Neural crest cell (in vitro differentiated cells): Measurements from ENCODE around the gene TEAD3. TPM values are rescaled to one million over a fixed set of nuclear protein-coding genes. Genes with fewer than 3 reads are reported as not detected.

Source experiments
- DNase-seq: peaks from one replicate; pipeline ENCODE4 v3.0.0; 2021; ENCODE audit warnings: low read depth, mixed read lengths, low spot score
- H3K27ac Mint-ChIP-seq: one replicate; pipeline ENCODE4 v1.8.0; 2021; ENCODE audit warnings: mild to moderate bottlenecking, mixed read lengths; ENCODE audit not compliant: unreplicated experiment
- H3K27me3 Mint-ChIP-seq: 2 replicates; pipeline ENCODE4 v1.8.0; 2021; ENCODE audit warnings: low read depth, mild to moderate bottlenecking, mixed read lengths
- H3K36me3 Mint-ChIP-seq: 2 replicates; pipeline ENCODE4 v1.8.0; 2021; ENCODE audit warnings: low read depth, mild to moderate bottlenecking, mixed read lengths
- H3K4me1 Mint-ChIP-seq: 2 replicates; pipeline ENCODE4 v1.8.0; 2021; ENCODE audit warnings: mixed read lengths
- H3K4me3 Mint-ChIP-seq: one replicate; pipeline ENCODE4 v1.8.0; 2021; ENCODE audit warnings: mild to moderate bottlenecking, mixed read lengths
- H3K9me3 Mint-ChIP-seq: 2 replicates; pipeline ENCODE4 v1.8.0; 2021; ENCODE audit warnings: mixed read lengths
- CTCF ChIP-seq: fragments of 200-600 bp; sonication (generic); conservative IDR thresholded peaks from 2 replicates; pipeline ENCODE4 v1.5.0; 2021; ENCODE audit warnings: antibody characterized with exemption, mild to moderate bottlenecking
- total RNA-seq: library from RNA; stranded (reverse); gene quantifications from 2 replicates; pipeline ENCODE4 v1.2.1, GENCODE V29; 2021

Gene TEAD3
- total RNA-seq, 1 donor from 2014 or later: 19.2 TPM

GRCh38 chr6:35501784-35502183, 4.9 kb upstream of the TEAD3 start:
- TF ChIP-seq CTCF: no peak
- Mint-ChIP-seq H3K27ac (no peak overlapping the region), H3K4me3 (no peak overlapping the region), H3K4me1 (peaks cover 28% of the 10 kb centered on the region), H3K9me3 (no peaks in the 10 kb centered on the region), H3K36me3 (no peaks in the 10 kb centered on the region), H3K27me3 (peaks cover 5% of the 10 kb centered on the region)
- no peak for DNase-seq

- Mint-ChIP-seq H3K27me3 (peaks cover 5% of the 10 kb centered on the region), H3K4me3 (peak overlapping the region; percentile 48), H3K9me3 (no peaks in the 10 kb centered on the region), H3K36me3 (no peaks in the 10 kb centered on the region), H3K27ac (peak overlapping the region; percentile 52), H3K4me1 (peaks cover 25% of the 10 kb centered on the region)
- no peak for DNase-seq
- no peak for TF ChIP-seq CTCF
These were observed 3.9 kb upstream of the TEAD3 start for GRCh38 chr6:35500782-35501181.

GRCh38 chr6:35499372-35499771, 2.5 kb upstream of the TEAD3 start:
- H3K36me3 Mint-ChIP-seq: no peaks in the 10 kb centered on the region
- DNase-seq: no peak
- no peak overlapping the region for H3K27ac Mint-ChIP-seq
- peak overlapping the region; percentile 41 for H3K4me3 Mint-ChIP-seq
- no peaks in the 10 kb centered on the region for H3K9me3 Mint-ChIP-seq
- peaks cover 5% of the 10 kb centered on the region for H3K27me3 Mint-ChIP-seq
- H3K4me1 Mint-ChIP-seq: peaks cover 33% of the 10 kb centered on the region
- no peak for TF ChIP-seq CTCF

- Mint-ChIP-seq H3K4me3 (peak overlapping the region; percentile 87), H3K27me3 (peaks cover 5% of the 10 kb centered on the region), H3K27ac (no peak overlapping the region), H3K4me1 (peaks cover 40% of the 10 kb centered on the region), H3K36me3 (no peaks in the 10 kb centered on the region), H3K9me3 (no peaks in the 10 kb centered on the region)
- DNase-seq: no peak
- no peak for TF ChIP-seq CTCF
These were observed 1.7 kb upstream of the TEAD3 start for GRCh38 chr6:35498422-35499067.

- Mint-ChIP-seq H3K27me3 (peaks cover 5% of the 10 kb centered on the region), H3K4me3 (peak overlapping the region; percentile 87), H3K4me1 (peaks cover 48% of the 10 kb centered on the region), H3K36me3 (no peaks in the 10 kb centered on the region), H3K27ac (peak overlapping the region; percentile 12), H3K9me3 (no peaks in the 10 kb centered on the region)
- no peak for TF ChIP-seq CTCF
- peak; percentile 48 for DNase-seq
These were observed 917 bp upstream of the TEAD3 start for GRCh38 chr6:35497571-35498421.
